SU-DHL-6 (cell line): ENCODE measurements around the gene SKIDA1.

Experiments
- H2AFZ ChIP-seq: fragments of 200-600 bp; sonication (generic); 2 replicates; pipeline ENCODE4 v1.6.1; 2014; ENCODE audit warnings: low read depth, mild to moderate bottlenecking, moderate library complexity, mixed read lengths, antibody characterized with exemption, low read length; ENCODE audit not compliant: severe bottlenecking
- H3F3A ChIP-seq: fragments of 200-600 bp; shearing (Covaris generic); 2 replicates; pipeline ENCODE4 v1.6.0; 2016; ENCODE audit warnings: antibody characterized with exemption, mild to moderate bottlenecking; ENCODE audit not compliant: insufficient read depth
- H3K27ac ChIP-seq: fragments of 200-600 bp; sonication (generic); 2 replicates; pipeline ENCODE4 v1.5.1; 2016; ENCODE audit warnings: low read depth, mild to moderate bottlenecking, low read length, moderate library complexity, mixed read lengths
- H3K27me3 ChIP-seq: fragments of 200-600 bp; sonication (generic), shearing (Covaris generic); 2 replicates; pipeline ENCODE4 v1.6.0; 2014; ENCODE audit warnings: mild to moderate bottlenecking, low read length
- H3K36me3 ChIP-seq: fragments of 200-600 bp; sonication (generic); 2 replicates; pipeline ENCODE4 v1.6.1; 2014; ENCODE audit warnings: mild to moderate bottlenecking, low read length, mixed read lengths
- H3K4me2 ChIP-seq: fragments of 300-600, 200-600 bp; shearing (Covaris generic), sonication (generic); 2 replicates; pipeline ENCODE4 v1.6.0; 2014; ENCODE audit warnings: low read length, low read depth, mild to moderate bottlenecking; ENCODE audit not compliant: poor library complexity, severe bottlenecking
- H3K4me3 ChIP-seq: fragments of 200-600 bp; sonication (generic); 2 replicates; pipeline ENCODE4 v1.5.1; 2014; ENCODE audit warnings: antibody characterized with exemption, low read length, mild to moderate bottlenecking, mixed read lengths; ENCODE audit not compliant: insufficient read depth, poor library complexity, severe bottlenecking
- H3K79me2 ChIP-seq: fragments of 200-600 bp; sonication (generic); 2 replicates; pipeline ENCODE4 v1.6.1; 2014; ENCODE audit warnings: mild to moderate bottlenecking, low read length, moderate library complexity; ENCODE audit not compliant: insufficient read depth
- H3K9ac ChIP-seq: fragments of 200-600 bp; sonication (generic); 2 replicates; pipeline ENCODE4 v1.7.0; 2014; ENCODE audit warnings: mild to moderate bottlenecking, low read length
- H3K9me2 ChIP-seq: fragments of 200-600 bp; sonication (generic); replicated peaks from 2 replicates; pipeline ENCODE4 v1.6.1; 2014; ENCODE audit warnings: low read length; ENCODE audit not compliant: insufficient read depth
- H3K9me3 ChIP-seq: fragments of 200-600 bp; sonication (generic); 2 replicates; pipeline ENCODE4 v1.6.1; 2014; ENCODE audit warnings: low read length, mixed read lengths; ENCODE audit not compliant: insufficient read depth
- H4K20me1 ChIP-seq: fragments of 200-600 bp; sonication (generic); 2 replicates; pipeline ENCODE4 v1.6.1; 2014; ENCODE audit warnings: low read depth, mild to moderate bottlenecking, antibody characterized with exemption, low read length, moderate library complexity, mixed read lengths
- CTCF ChIP-seq: fragments of 200-600 bp; sonication (generic); IDR thresholded peaks from one replicate; pipeline ENCODE4 v1.5.1; 2017; ENCODE audit warnings: antibody characterized with exemption, mild to moderate bottlenecking, low read length, moderate library complexity; ENCODE audit not compliant: insufficient read depth, poor library complexity, severe bottlenecking
- EZH2phosphoT487 ChIP-seq: fragments of 200-600 bp; sonication (generic), shearing (Covaris generic); conservative IDR thresholded peaks from 2 replicates; pipeline ENCODE4 v1.6.1; 2018; ENCODE audit warnings: mild to moderate bottlenecking, antibody characterized with exemption, low read length, moderate library complexity, mixed read lengths

The SKIDA1 gene

GRCh38 chr10:21530641-21531040, 5.2 kb upstream of the SKIDA1 start:
- Histone ChIP-seq H3K79me2 (peaks cover 6% of the 10 kb centered on the region), H3K9me3 (no peaks in the 10 kb centered on the region), H3K27ac (no peak overlapping the region), H2AFZ (no peak overlapping the region), H3K9ac (no peak overlapping the region), H3K27me3 (no peaks in the 10 kb centered on the region), H3K4me2 (no peak overlapping the region), H3K36me3 (no peaks in the 10 kb centered on the region), H3F3A (peaks cover 55% of the 10 kb centered on the region), H4K20me1 (no peaks in the 10 kb centered on the region), H3K4me3 (no peak overlapping the region), H3K9me2 (no peaks in the 10 kb centered on the region)
- no peak for TF ChIP-seq EZH2phosphoT487
- no peak for TF ChIP-seq CTCF

GRCh38 chr10:21530168-21530567, 4.7 kb upstream of the SKIDA1 start:
- Histone ChIP-seq H4K20me1 (no peaks in the 10 kb centered on the region), H3K27ac (no peak overlapping the region), H3K36me3 (no peaks in the 10 kb centered on the region), H3K4me2 (no peak overlapping the region), H3K9me2 (no peaks in the 10 kb centered on the region), H3K79me2 (peaks cover 2% of the 10 kb centered on the region; the same call in 1 of the 2 replicates), H2AFZ (no peak overlapping the region), H3K27me3 (no peaks in the 10 kb centered on the region), H3K9ac (no peak overlapping the region), H3K9me3 (no peaks in the 10 kb centered on the region), H3F3A (peaks cover 60% of the 10 kb centered on the region), H3K4me3 (no peak overlapping the region)
- no peak for TF ChIP-seq EZH2phosphoT487
- no peak for TF ChIP-seq CTCF

GRCh38 chr10:21529032-21529910, 3.8 kb upstream of the SKIDA1 start:
- Histone ChIP-seq H3K27me3 (no peaks in the 10 kb centered on the region), H3F3A (peaks cover 66% of the 10 kb centered on the region), H3K4me2 (no peak overlapping the region), H3K9me2 (no peaks in the 10 kb centered on the region), H3K9ac (no peak overlapping the region), H3K9me3 (no peaks in the 10 kb centered on the region), H3K4me3 (no peak overlapping the region), H3K79me2 (no peaks in the 10 kb centered on the region), H3K36me3 (no peaks in the 10 kb centered on the region), H2AFZ (no peak overlapping the region), H4K20me1 (no peaks in the 10 kb centered on the region), H3K27ac (no peak overlapping the region)
- TF ChIP-seq EZH2phosphoT487 (no peak), CTCF (no peak)
